Measurements from ENCODE around the gene SFMBT1. TPM values are rescaled to one million over a fixed set of nuclear protein-coding genes. Genes with fewer than 3 reads are reported as not detected.
A peak's percentile ranks its signal among the peaks of the same experiment; 100 is the strongest.

SFMBT1 gene
- total and polyA plus RNA-seq, 12 donors, result 3.1 to 19.1 (median 16.3) TPM

- Histone ChIP-seq H3K4me3 (no peak overlapping the region), H3K4me1 (peaks cover 0 to 7% (median 0%) of the 10 kb centered on the region in 9 donors), H3K27me3 (no peaks in the 10 kb centered on the region), H3K9me3 (no peaks in the 10 kb centered on the region), H3K36me3 (peaks cover 0 to 34% (median 0%) of the 10 kb centered on the region in 9 donors), H3K27ac (no peak overlapping the region)
- DNase-seq (no peak), ATAC-seq (no peak)
- intact Hi-C loops (cut with DNase I), result loop anchor here in 7 of 10 donors (5.0 to 10.0 kb wide), 4 partner anchors 87 to 195 kb away; partner anchors contain the start of gene SFMBT1 (in 2 of the 7)
- no peak for TF ChIP-seq CTCF (IDR thresholded peaks at IDR 0.05)
These were observed 106.3 kb downstream of the SFMBT1 start for GRCh38 chr3:52939600-52939999.

GRCh38 chr3:52934630-52935530, 111.0 kb downstream of the SFMBT1 start:
- Histone ChIP-seq H3K4me1 (peaks cover 0 to 11% (median 0%) of the 10 kb centered on the region in 9 donors), H3K27ac (no peak overlapping the region), H3K4me3 (no peak overlapping the region), H3K36me3 (peaks cover 0 to 34% (median 7%) of the 10 kb centered on the region in 9 donors), H3K27me3 (no peaks in the 10 kb centered on the region), H3K9me3 (no peaks in the 10 kb centered on the region)
- peak; percentile 40 to 84 (median 74) for TF ChIP-seq CTCF (IDR thresholded peaks at IDR 0.05)
- intact Hi-C loops (cut with DNase I), result loop anchor here in 8 of 10 donors (1.0 to 10.0 kb wide), 8 partner anchors 83 to 193 kb away; partner anchors contain the start of gene SFMBT1 (in 2 of the 8)
- ATAC-seq (peak in 6 of 8 donors; percentile 69 to 81 (median 75)), DNase-seq (peak in 1 of 2 donors; percentile 35)
- 20 to 24% methylated on average over 8 of the region's 8 CpGs for WGBS, 2 donors

- no peak for DNase-seq
- Histone ChIP-seq H3K4me3 (no peak overlapping the region), H3K36me3 (peaks cover 0 to 48% (median 7%) of the 10 kb centered on the region in 9 donors), H3K27me3 (no peaks in the 10 kb centered on the region), H3K4me1 (peaks cover 0 to 14% (median 0%) of the 10 kb centered on the region in 9 donors), H3K27ac (no peak overlapping the region), H3K9me3 (no peaks in the 10 kb centered on the region)
- ATAC-seq, result no peak
- TF ChIP-seq CTCF (IDR thresholded peaks at IDR 0.05), result no peak
- 81 to 86% methylated on average over 2 of the region's 2 CpGs for WGBS, 2 donors
- intact Hi-C loops (cut with DNase I), result loop anchor here in 8 of 10 donors (1.0 to 10.0 kb wide), 7 partner anchors 81 to 190 kb away; partner anchors contain the start of gene SFMBT1 (in 2 of the 8)
These were observed 114.0 kb downstream of the SFMBT1 start for GRCh38 chr3:52931889-52932288.

- no peak for ATAC-seq
- Histone ChIP-seq H3K9me3 (no peaks in the 10 kb centered on the region), H3K4me1 (peaks cover 0 to 18% (median 0%) of the 10 kb centered on the region in 9 donors), H3K4me3 (no peak overlapping the region), H3K36me3 (peaks cover 0 to 51% (median 7%) of the 10 kb centered on the region in 9 donors), H3K27ac (no peak overlapping the region), H3K27me3 (no peaks in the 10 kb centered on the region)
- intact Hi-C loops (cut with DNase I), result loop anchor here in 8 of 10 donors (5.0 to 10.0 kb wide), 6 partner anchors 84 to 189 kb away; partner anchors contain the start of gene SFMBT1 (in 2 of the 8)
- TF ChIP-seq CTCF (IDR thresholded peaks at IDR 0.05), result no peak
- DNase-seq, result no peak
- 83 to 90% methylated on average over 6 of the region's 6 CpGs for WGBS, 2 donors
These were observed 114.5 kb downstream of the SFMBT1 start for GRCh38 chr3:52931328-52931727.

Data from heart right ventricle (tissue), 16 donors.